Small intestine (tissue), 7 donors: ENCODE results near the gene RBMS1. TPM values are rescaled to one million over a fixed set of nuclear protein-coding genes. Genes with fewer than 3 reads are reported as not detected.

Experiments
- DNase-seq, 2 donors: peaks; one replicate each; pipeline versions ENCODE4 v3.0.0 to v3.0.0-alpha.2; 2013
- FAIRE-seq: peaks from 2 replicates; lab custom pipeline; 2012; peaks lifted over from hg19 to GRCh38; lab: Jason Lieb, UNC
- H3K27ac ChIP-seq, 3 donors: one replicate each; pipeline ENCODE4 v1.5.1; 2013; ENCODE audit warnings: low read length in 2 of 3, mild to moderate bottlenecking in 2 of 3, control low read depth in 1 of 3, inconsistent platforms in 1 of 3, low read depth in 1 of 3, moderate library complexity in 1 of 3
- H3K27me3 ChIP-seq, 3 donors: one replicate each; pipeline ENCODE4 v1.6.1; 2013; ENCODE audit warnings: low read length in 3 of 3, inconsistent platforms in 1 of 3; ENCODE audit not compliant: control insufficient read depth in 3 of 3, insufficient read depth in 3 of 3
- H3K36me3 ChIP-seq, 3 donors: one replicate each; pipeline ENCODE4 v1.6.1; 2013; ENCODE audit warnings: low read length in 3 of 3, inconsistent platforms in 1 of 3, low read depth in 1 of 3, mild to moderate bottlenecking in 1 of 3, moderate library complexity in 1 of 3; ENCODE audit not compliant: control insufficient read depth in 3 of 3, insufficient read depth in 2 of 3
- H3K4me1 ChIP-seq, 3 donors: one replicate each; pipeline ENCODE4 v1.6.1; 2013; ENCODE audit warnings: low read length in 2 of 3, inconsistent platforms in 1 of 3, low read depth in 1 of 3, mild to moderate bottlenecking in 1 of 3, moderate library complexity in 1 of 3; ENCODE audit not compliant: control insufficient read depth in 3 of 3, insufficient read depth in 2 of 3
- H3K4me3 ChIP-seq, 3 donors: one replicate each; pipeline ENCODE4 v1.5.1; 2013; ENCODE audit warnings: low read length in 3 of 3, control low read depth in 1 of 3, inconsistent platforms in 1 of 3, low read depth in 1 of 3, mild to moderate bottlenecking in 1 of 3, moderate library complexity in 1 of 3
- H3K9me3 ChIP-seq, 2 donors: one replicate each; pipeline ENCODE4 v1.6.1; 2013; ENCODE audit warnings: low read depth in 1 of 2, low read length in 1 of 2; ENCODE audit not compliant: control insufficient read depth in 2 of 2, insufficient read depth in 1 of 2
- WGBS, 3 donors: extraction: QIAGEN DNeasy Blood & Tissue Kit; methylation state at CpG; one replicate each; pipeline ENCODE4 v1.1.7; 2013; 5-methylcytosine and 5-hydroxymethylcytosine counted together
- polyA plus RNA-seq, 4 donors: library from polyadenylated mRNA; stranded (reverse) in 3 of 4; unstranded in 1 of 4; fragments of 200-250 nt in 3 of 4; fragments of 120-200 nt in 1 of 4; gene quantifications; one replicate each; pipeline versions ENCODE4 v1.2.1 to v1.2.3, GENCODE V29; 2013
- donor health status: healthy with polysubstance abuse.
- donor health status: control.
- donor health status: control.
- donor health status: Bipolar disorder and iron deficiency.
- donor health status: healthy.

The RBMS1 gene
- polyA plus RNA-seq, 4 donors = 2.0 to 21.4 (median 10.1) TPM

- FAIRE-seq (no peak), DNase-seq (peak in 1 of 2 donors; percentile 17)
- Histone ChIP-seq H3K36me3 (no peaks in the 10 kb centered on the region), H3K27me3 (no peaks in the 10 kb centered on the region), H3K4me3 (no peak overlapping the region), H3K27ac (peak overlapping the region in 1 of 3 donors; percentile 7), H3K9me3 (no peaks in the 10 kb centered on the region), H3K4me1 (peaks cover 0 to 3% (median 0%) of the 10 kb centered on the region in 3 donors)
- 67 to 80% (median 73%) methylated on average over 8 of the region's 8 CpGs for WGBS, 3 donors
Observed at GRCh38 chr2:160484859-160485520, 8.6 kb downstream of the RBMS1 start.

GRCh38 chr2:160482673-160483072, 10.9 kb downstream of the RBMS1 start:
- DNase-seq (peak in 1 of 2 donors; percentile 66), FAIRE-seq (no peak)
- no peak overlapping the region for H3K27ac ChIP-seq
- H3K9me3 ChIP-seq = no peaks in the 10 kb centered on the region
- H3K4me1 ChIP-seq = peaks cover 0 to 3% (median 0%) of the 10 kb centered on the region in 3 donors
- 36 to 53% (median 53%) methylated on average over 2 of the region's 2 CpGs for WGBS, 3 donors
- no peaks in the 10 kb centered on the region for H3K36me3 ChIP-seq
- no peaks in the 10 kb centered on the region for H3K27me3 ChIP-seq
- no peak overlapping the region for H3K4me3 ChIP-seq

- Histone ChIP-seq H3K27ac (no peak overlapping the region), H3K9me3 (no peaks in the 10 kb centered on the region), H3K36me3 (no peaks in the 10 kb centered on the region), H3K4me1 (peaks cover 0 to 3% (median 0%) of the 10 kb centered on the region in 3 donors), H3K4me3 (no peak overlapping the region), H3K27me3 (no peaks in the 10 kb centered on the region)
- 84 to 97% (median 94%) methylated on average over 3 of the region's 3 CpGs for WGBS, 3 donors
- no peak for FAIRE-seq
- no peak for DNase-seq
Observed at GRCh38 chr2:160479269-160479668, 14.3 kb downstream of the RBMS1 start.

GRCh38 chr2:160478660-160479059, 14.9 kb downstream of the RBMS1 start:
- Histone ChIP-seq H3K9me3 (no peaks in the 10 kb centered on the region), H3K36me3 (no peaks in the 10 kb centered on the region), H3K4me3 (no peak overlapping the region), H3K4me1 (peaks cover 0 to 3% (median 0%) of the 10 kb centered on the region in 3 donors), H3K27ac (no peak overlapping the region), H3K27me3 (no peaks in the 10 kb centered on the region)
- FAIRE-seq = no peak
- 77 to 81% (median 78%) methylated on average over 6 of the region's 6 CpGs for WGBS, 3 donors
- DNase-seq = no peak

- DNase-seq (no peak), FAIRE-seq (no peak)
- peaks cover 0 to 4% (median 0%) of the 10 kb centered on the region in 3 donors for H3K4me1 ChIP-seq
- H3K27me3 ChIP-seq = no peaks in the 10 kb centered on the region
- H3K9me3 ChIP-seq = no peaks in the 10 kb centered on the region
- H3K27ac ChIP-seq = no peak overlapping the region
- no peak overlapping the region for H3K4me3 ChIP-seq
- H3K36me3 ChIP-seq = no peaks in the 10 kb centered on the region
- WGBS, 3 donors = 89 to 98% (median 93%) methylated on average over 7 of the region's 7 CpGs
Observed at GRCh38 chr2:160477032-160477431, 16.6 kb downstream of the RBMS1 start.

- H3K36me3 ChIP-seq = no peaks in the 10 kb centered on the region
- no peaks in the 10 kb centered on the region for H3K27me3 ChIP-seq
- H3K4me3 ChIP-seq = no peak overlapping the region
- no peak for DNase-seq
- FAIRE-seq = no peak
- peaks cover 0 to 4% (median 3%) of the 10 kb centered on the region in 3 donors for H3K4me1 ChIP-seq
- WGBS, 3 donors = 79 to 85% (median 80%) methylated on average over 7 of the region's 7 CpGs
- peak overlapping the region in 1 of 3 donors; percentile 70 for H3K27ac ChIP-seq
- no peaks in the 10 kb centered on the region for H3K9me3 ChIP-seq
Observed at GRCh38 chr2:160474891-160475787, 18.5 kb downstream of the RBMS1 start.

- FAIRE-seq (no peak), DNase-seq (no peak)
- H3K9me3 ChIP-seq = no peaks in the 10 kb centered on the region
- H3K4me3 ChIP-seq = no peak overlapping the region
- WGBS, 3 donors = 62 to 79% (median 70%) methylated on average over 6 of the region's 6 CpGs
- no peaks in the 10 kb centered on the region for H3K36me3 ChIP-seq
- no peaks in the 10 kb centered on the region for H3K27me3 ChIP-seq
- peaks cover 0 to 4% (median 3%) of the 10 kb centered on the region in 3 donors for H3K4me1 ChIP-seq
- H3K27ac ChIP-seq = no peak overlapping the region
Observed at GRCh38 chr2:160474319-160474645, 19.3 kb downstream of the RBMS1 start.

- FAIRE-seq (no peak), DNase-seq (no peak)
- Histone ChIP-seq H3K36me3 (no peaks in the 10 kb centered on the region), H3K27me3 (no peaks in the 10 kb centered on the region), H3K4me3 (no peak overlapping the region), H3K4me1 (peaks cover 0 to 4% (median 3%) of the 10 kb centered on the region in 3 donors), H3K27ac (peak overlapping the region in 1 of 3 donors; percentile 35), H3K9me3 (no peaks in the 10 kb centered on the region)
- 51 to 61% (median 59%) methylated on average over 2 of the region's 2 CpGs for WGBS, 3 donors
Observed at GRCh38 chr2:160473468-160474318, 19.9 kb downstream of the RBMS1 start.
